B cell (primary cell): Measurements from ENCODE around the gene C19orf73. TPM values are rescaled to one million over a fixed set of nuclear protein-coding genes. Genes with fewer than 3 reads are reported as not detected.
A peak's percentile ranks its signal among the peaks of the same experiment; 100 is the strongest.

Experiments used
- ATAC-seq: fragments of 200-7000 bp; cut with Tn5 transposase; one replicate; pipeline ENCODE4 v1.10.0; 2021; ENCODE audit warnings: low read depth, mild to moderate bottlenecking, moderate number of reproducible peaks, moderate library complexity
- CTCF ChIA-PET: fragments of 350-600 bp; sonication (Branson Sonifier 250); formaldehyde crosslinking; loops from one replicate; lab custom pipeline; 2021; ENCODE audit warnings: antibody characterized with exemption, inconsistent platforms; lab: Charles Lee
- POLR2A ChIA-PET: fragments of 350-600 bp; sonication (Branson Sonifier 250); formaldehyde crosslinking; loops from one replicate; lab custom pipeline; 2021; ENCODE audit warnings: antibody characterized with exemption; lab: Charles Lee
- DNase-seq: peaks from one replicate; pipeline ENCODE4 v3.0.0; 2013
- H2AFZ ChIP-seq: 2 replicates; pipeline ENCODE4 v1.6.1; 2012; ENCODE audit warnings: mild to moderate bottlenecking, low read depth, low read length; ENCODE audit not compliant: insufficient read depth, poor library complexity, severe bottlenecking
- H3K27ac ChIP-seq, 2 donors: 1 replicate in 1 of 2; 2 replicates in 1 of 2; pipeline ENCODE4 v1.5.1; 2012 to 2013; ENCODE audit warnings: low read length in 2 of 2, mild to moderate bottlenecking in 2 of 2, moderate library complexity in 1 of 2
- H3K27me3 ChIP-seq, 4 experiments: fragments of 200-600 bp in 1 of 4; sonication (generic) in 1 of 4; replicated peaks in 1 of 4; 1 replicate in 2 of 4; 2 replicates in 2 of 4; pipeline versions ENCODE4 v1.6.1 to v1.7.0; 2013 to 2016; ENCODE audit warnings: low read length in 3 of 4, mild to moderate bottlenecking in 2 of 4, mixed read lengths in 1 of 4, moderate library complexity in 1 of 4; ENCODE audit not compliant: insufficient read depth in 4 of 4, control insufficient read depth in 3 of 4; ENCODE audit errors: control extremely low read depth in 1 of 4
- H3K36me3 ChIP-seq, 2 experiments: replicated peaks in 1 of 2; 1 replicate in 1 of 2; 2 replicates in 1 of 2; pipeline versions ENCODE4 v1.6.1 to v1.7.1; 2013; ENCODE audit warnings: low read length in 1 of 2; ENCODE audit not compliant: insufficient read depth in 2 of 2, control insufficient read depth in 1 of 2; ENCODE audit errors: control extremely low read depth in 1 of 2, extremely low read depth in 1 of 2
- H3K4me1 ChIP-seq, 2 donors: fragments of 200-600 bp in 1 of 2; sonication (generic) in 1 of 2; 1 replicate in 1 of 2; 2 replicates in 1 of 2; pipeline versions ENCODE4 v1.5.1 to v1.6.1; 2013 to 2017; ENCODE audit warnings: low read length in 2 of 2; ENCODE audit not compliant: control insufficient read depth in 2 of 2, insufficient read depth in 2 of 2
- H3K4me2 ChIP-seq: replicated peaks from 2 replicates; pipeline ENCODE3; 2012; ENCODE audit warnings: mild to moderate bottlenecking, low read depth, low read length; ENCODE audit not compliant: poor library complexity, severe bottlenecking
- H3K4me3 ChIP-seq, 5 experiments: fragments of 200-600 bp in 1 of 5; sonication (generic) in 1 of 5; 1 replicate in 3 of 5; 2 replicates in 2 of 5; pipeline versions ENCODE4 v1.5.1 to v1.7.0; 2011 to 2016; ENCODE audit warnings: low read length in 4 of 5, mild to moderate bottlenecking in 4 of 5, low read depth in 2 of 5, control low read depth in 1 of 5, moderate library complexity in 1 of 5; ENCODE audit not compliant: insufficient read depth in 1 of 5; ENCODE audit errors: control extremely low read depth in 1 of 5, extremely low read depth in 1 of 5
- H3K79me2 ChIP-seq: fragments of 200-600 bp; sonication (generic); one replicate; pipeline ENCODE4 v1.6.0; 2016; ENCODE audit warnings: low read length; ENCODE audit not compliant: control insufficient read depth, insufficient read depth
- H3K9ac ChIP-seq: fragments of 200-600 bp; sonication (generic); 2 replicates; pipeline ENCODE4 v1.6.1; 2017; ENCODE audit warnings: mild to moderate bottlenecking, low read length, moderate library complexity
- H3K9me3 ChIP-seq, 3 donors: one replicate each; pipeline versions ENCODE4 v1.6.1 to v1.7.1; 2013; ENCODE audit warnings: low read length in 2 of 3; ENCODE audit not compliant: control insufficient read depth in 2 of 3, insufficient read depth in 1 of 3; ENCODE audit errors: control extremely low read depth in 1 of 3
- H4K20me1 ChIP-seq: 2 replicates; pipeline ENCODE4 v1.6.0; 2012; ENCODE audit warnings: mild to moderate bottlenecking, low read length; ENCODE audit not compliant: insufficient read depth, control insufficient read depth, poor library complexity, severe bottlenecking
- H3K27ac Mint-ChIP-seq: one replicate; pipeline ENCODE4 v1.8.0; 2021; ENCODE audit warnings: mixed read lengths
- H3K27me3 Mint-ChIP-seq: one replicate; pipeline ENCODE4 v1.8.0; 2021; ENCODE audit warnings: mixed read lengths
- H3K4me1 Mint-ChIP-seq: one replicate; pipeline ENCODE4 v1.8.0; 2021; ENCODE audit warnings: mixed read lengths
- H3K4me3 Mint-ChIP-seq: one replicate; pipeline ENCODE4 v1.8.0; 2021; ENCODE audit warnings: mixed read lengths
- H3K9me3 Mint-ChIP-seq: one replicate; pipeline ENCODE4 v1.8.0; 2022; ENCODE audit warnings: mixed read lengths; ENCODE audit not compliant: insufficient read depth
- EZH2 ChIP-seq: IDR thresholded peaks from 2 replicates; pipeline ENCODE4 v1.6.1; 2012; ENCODE audit warnings: borderline replicate concordance, low read depth, mild to moderate bottlenecking, moderate library complexity, low read length; ENCODE audit not compliant: insufficient read depth, poor library complexity, severe bottlenecking
- WGBS: methylation state at CpG from one replicate; pipeline ENCODE4 v1.1.5; 2013; ENCODE audit warnings: missing lambda C conversion rate; ENCODE audit not compliant: insufficient coverage; 5-methylcytosine and 5-hydroxymethylcytosine counted together
- intact Hi-C: fragments of 100-400 bp; cut with micrococcal nuclease; formaldehyde crosslinking; loops from one replicate; pipeline ENCODE4 v1.10.0; 2022
- polyA plus RNA-seq: library from polyadenylated mRNA; depleted of rRNA; stranded (reverse); fragments of >200 nt; gene quantifications from 2 replicates; pipeline ENCODE4 v1.2.3, GENCODE V29; 2012
- total RNA-seq, 2 donors: library from RNA; stranded (reverse); fragments of 120-200 nt in 1 of 2; gene quantifications; 1 replicate in 1 of 2; 2 replicates in 1 of 2; pipeline versions ENCODE4 v1.2.3 to v1.2.4, GENCODE V29; 2013 to 2022
- TF ChIP-seq, protein P1 (sequence below): fragments of 200-600 bp; IDR thresholded peaks from one replicate; pipeline ENCODE4 v1.8.0; 2022; ENCODE audit warnings: antibody characterized with exemption, mild to moderate bottlenecking

C19orf73 gene
- total and polyA plus RNA-seq, 2 donors (not counting 1 experiment from before 2014, with no cell fraction given) = 3.9 to 8.2 TPM

DNA sequence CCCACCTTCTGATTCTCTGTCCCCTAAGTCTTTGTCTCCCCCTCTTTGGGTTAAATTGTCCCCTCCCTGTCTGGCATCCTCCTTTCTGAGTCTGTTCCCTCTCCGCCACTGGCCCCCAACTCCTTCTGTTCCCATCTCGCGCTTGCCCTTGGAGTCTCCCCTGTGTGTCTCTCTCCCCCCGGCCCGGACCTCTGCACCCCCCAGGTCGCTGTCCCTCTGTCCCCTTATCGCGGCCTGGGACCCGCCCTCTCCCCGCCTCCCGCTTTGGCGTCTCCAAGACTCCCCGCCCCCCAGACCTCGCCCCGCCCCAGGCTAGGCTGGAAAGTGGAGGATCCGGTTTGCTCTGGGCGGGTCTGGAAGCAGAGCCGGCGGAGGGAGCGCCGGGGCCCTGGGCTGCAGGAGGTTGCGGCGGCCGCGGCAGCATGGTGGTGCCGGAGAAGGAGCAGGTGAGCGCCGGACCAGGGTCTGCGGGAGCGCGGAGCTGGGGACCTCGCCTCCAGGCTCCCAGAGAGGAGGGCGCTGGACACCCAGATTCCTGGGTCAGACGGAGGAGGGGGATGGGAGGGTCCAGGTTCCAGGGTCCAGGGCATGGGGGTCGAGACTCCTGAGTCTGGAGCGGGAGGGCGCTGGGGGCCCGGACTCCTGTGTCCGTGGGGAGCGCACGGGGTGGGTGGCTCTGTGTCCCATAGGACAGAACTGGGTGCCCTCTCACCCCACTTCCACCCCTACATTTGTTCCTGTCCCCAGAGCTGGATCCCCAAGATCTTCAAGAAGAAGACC, 38.7 kb upstream of the C19orf73 start, which contains the start of gene TRPM4:
TSS of gene TRPM4 (plus strand) at position 348 of the 780 bp plus-strand sequence. CDS start at position 423, 75 bp downstream.
- CTCF ChIA-PET = no interaction called here
- Histone ChIP-seq H3K27me3 (peaks cover 0 to 56% (median 11%) of the 10 kb centered on the region in 4 experiments), H3K36me3 (no peaks in the 10 kb centered on the region), H4K20me1 (no peaks in the 10 kb centered on the region), H3K4me2 (peak within 1 kb of the TSS; percentile 64), H3K27ac (no peak within 1 kb of the TSS), H3K4me3 (no peak within 1 kb of the TSS), H3K79me2 (no peaks in the 10 kb centered on the region), H3K9ac (no peak within 1 kb of the TSS), H3K9me3 (peaks cover 0 to 25% (median 0%) of the 10 kb centered on the region in 3 donors), H3K4me1 (peaks cover 11 to 16% of the 10 kb centered on the region in 2 donors), H2AFZ (no peak within 1 kb of the TSS)
- under 1% methylated on average over 38 of the region's 41 CpGs for WGBS
- POLR2A ChIA-PET = no interaction called here
- Mint-ChIP-seq H3K4me1 (peaks cover 11% of the 10 kb centered on the region), H3K27ac (peak within 1 kb of the TSS; percentile 21), H3K9me3 (peaks cover 2% of the 10 kb centered on the region), H3K4me3 (peak within 1 kb of the TSS; percentile 27), H3K27me3 (peaks cover 55% of the 10 kb centered on the region)
- DNase-seq (peak; percentile 32), ATAC-seq (no peak)
- TF ChIP-seq EZH2 = no peak
- TF ChIP-seq, protein P1, sequence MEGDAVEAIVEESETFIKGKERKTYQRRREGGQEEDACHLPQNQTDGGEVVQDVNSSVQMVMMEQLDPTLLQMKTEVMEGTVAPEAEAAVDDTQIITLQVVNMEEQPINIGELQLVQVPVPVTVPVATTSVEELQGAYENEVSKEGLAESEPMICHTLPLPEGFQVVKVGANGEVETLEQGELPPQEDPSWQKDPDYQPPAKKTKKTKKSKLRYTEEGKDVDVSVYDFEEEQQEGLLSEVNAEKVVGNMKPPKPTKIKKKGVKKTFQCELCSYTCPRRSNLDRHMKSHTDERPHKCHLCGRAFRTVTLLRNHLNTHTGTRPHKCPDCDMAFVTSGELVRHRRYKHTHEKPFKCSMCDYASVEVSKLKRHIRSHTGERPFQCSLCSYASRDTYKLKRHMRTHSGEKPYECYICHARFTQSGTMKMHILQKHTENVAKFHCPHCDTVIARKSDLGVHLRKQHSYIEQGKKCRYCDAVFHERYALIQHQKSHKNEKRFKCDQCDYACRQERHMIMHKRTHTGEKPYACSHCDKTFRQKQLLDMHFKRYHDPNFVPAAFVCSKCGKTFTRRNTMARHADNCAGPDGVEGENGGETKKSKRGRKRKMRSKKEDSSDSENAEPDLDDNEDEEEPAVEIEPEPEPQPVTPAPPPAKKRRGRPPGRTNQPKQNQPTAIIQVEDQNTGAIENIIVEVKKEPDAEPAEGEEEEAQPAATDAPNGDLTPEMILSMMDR = no peak
- intact Hi-C loops = no loop called here

DNA sequence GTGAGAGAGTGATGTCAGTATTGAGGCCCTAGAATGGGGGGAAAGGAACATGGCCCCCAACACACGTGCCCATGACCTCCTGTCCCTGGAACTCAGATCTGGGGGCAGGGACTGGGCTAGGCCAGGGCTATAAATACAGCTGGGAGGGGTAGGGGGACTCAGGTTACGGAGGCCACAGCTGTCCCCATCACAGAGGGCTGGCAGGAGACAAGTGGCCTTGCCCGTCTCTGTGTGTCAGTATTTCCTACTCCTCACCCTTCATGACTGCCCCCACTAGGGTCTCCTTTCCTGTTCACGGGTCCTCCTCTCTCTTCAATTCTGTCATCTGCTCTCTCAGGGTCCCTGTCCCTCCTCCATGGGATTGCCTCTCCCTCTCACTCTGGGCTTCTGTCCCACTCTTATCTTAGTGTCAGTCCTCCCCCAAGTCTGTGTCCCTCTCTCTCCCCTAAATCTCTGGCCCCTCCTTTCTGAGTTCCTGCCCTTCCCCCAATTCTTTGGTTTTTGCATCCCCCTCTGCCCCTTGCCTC, 36.9 kb upstream of the C19orf73 start:
- H3K27ac Mint-ChIP-seq = no peak overlapping the region
- H3K9ac ChIP-seq = no peak overlapping the region
- ChIA-PET POLR2A (no interaction called here), CTCF (interaction anchor here (0.6 to 1.7 kb wide), 3 partner anchors 44 to 60 kb away, joined by 3 to 6 read pairs (median 3); no protein-coding TSS in a partner anchor)
- H3K4me1 Mint-ChIP-seq = peaks cover 23% of the 10 kb centered on the region
- TF ChIP-seq, protein P1 = no peak
- TF ChIP-seq EZH2 = no peak
- H3K4me2 ChIP-seq = no peak overlapping the region
- peaks cover 2% of the 10 kb centered on the region for H3K9me3 Mint-ChIP-seq
- H3K36me3 ChIP-seq = no peaks in the 10 kb centered on the region
- H3K79me2 ChIP-seq = no peaks in the 10 kb centered on the region
- peaks cover 55% of the 10 kb centered on the region for H3K27me3 Mint-ChIP-seq
- no peak overlapping the region for H3K4me3 ChIP-seq
- peaks cover 0 to 63% (median 17%) of the 10 kb centered on the region in 4 experiments for H3K27me3 ChIP-seq
- H2AFZ ChIP-seq = no peak overlapping the region
- DNase-seq = no peak
- H3K4me3 Mint-ChIP-seq = no peak overlapping the region
- no peak for ATAC-seq
- H3K4me1 ChIP-seq = peaks cover 21 to 27% of the 10 kb centered on the region in 2 donors
- intact Hi-C loops = no loop called here
- no peaks in the 10 kb centered on the region for H4K20me1 ChIP-seq
- no peak overlapping the region for H3K27ac ChIP-seq
- 54% methylated on average over 3 of the region's 4 CpGs for WGBS
- H3K9me3 ChIP-seq = peaks cover 0 to 38% (median 7%) of the 10 kb centered on the region in 3 donors
